Panc1 (cell line): ENCODE measurements around the gene GAB4. TPM values are rescaled to one million over a fixed set of nuclear protein-coding genes. Genes with fewer than 3 reads are reported as not detected.

Experiments
- ATAC-seq: fragments of 200-7000 bp; cut with Tn5 transposase; 2 replicates; pipeline ENCODE4 v1.9.1; 2020; ENCODE audit warnings: mild to moderate bottlenecking, moderate library complexity
- BruUV-seq: library from RNA; stranded (reverse); fragments of 400-500 nt; replicated peaks from 2 replicates; lab custom pipeline; 2021; lab: Mats Ljungman, UMichigan
- CTCF ChIA-PET: fragments of 300-600 bp; sonication (Branson Sonifier 250); formaldehyde crosslinking; loops from one replicate; lab custom pipeline; 2022; ENCODE audit warnings: antibody characterized with exemption; lab: Charles Lee
- POLR2A ChIA-PET: fragments of 300-600 bp; sonication (Branson Sonifier 250); formaldehyde crosslinking; loops from one replicate; lab custom pipeline; 2022; ENCODE audit warnings: antibody characterized with exemption; lab: Charles Lee
- DNase-seq: peaks from one replicate; pipeline ENCODE4 v3.0.0-alpha.2; 2010; ENCODE audit warnings: low read depth, low spot score
- H3K27ac ChIP-seq: 2 replicates; pipeline ENCODE4 v1.5.1; 2011; ENCODE audit warnings: mild to moderate bottlenecking, low read length, inconsistent platforms
- H3K27me3 ChIP-seq: fragments of 200-500 bp; sonication (Bioruptor generic); 2 replicates; pipeline ENCODE4 v1.6.0; 2014; ENCODE audit warnings: low read length, inconsistent platforms; ENCODE audit not compliant: control insufficient read depth, insufficient read depth
- H3K36me3 ChIP-seq: fragments of 200-500 bp; sonication (Bioruptor generic); 2 replicates; pipeline ENCODE4 v1.5.1; 2014; ENCODE audit warnings: inconsistent platforms, mild to moderate bottlenecking, low read length, moderate library complexity; ENCODE audit not compliant: control insufficient read depth, insufficient read depth
- H3K4me1 ChIP-seq: 2 replicates; pipeline ENCODE4 v1.5.1; 2011; ENCODE audit warnings: inconsistent platforms, mild to moderate bottlenecking, low read length, moderate library complexity; ENCODE audit not compliant: control insufficient read depth, insufficient read depth
- H3K4me3 ChIP-seq, 2 experiments: 2 replicates each; pipeline ENCODE4 v1.5.1; 2011 to 2012; ENCODE audit warnings: low read depth in 2 of 2, low read length in 2 of 2, mild to moderate bottlenecking in 2 of 2, inconsistent platforms in 1 of 2, moderate library complexity in 1 of 2
- H3K9me3 ChIP-seq: fragments of 200-500 bp; sonication (Bioruptor generic); 2 replicates; pipeline ENCODE4 v1.5.1; 2014; ENCODE audit warnings: low read depth, mild to moderate bottlenecking, inconsistent platforms, low read length, moderate library complexity; ENCODE audit not compliant: control insufficient read depth, insufficient read depth
- POLR2AphosphoS5 ChIP-seq: IDR thresholded peaks from 2 replicates; pipeline ENCODE4 v1.6.1; 2012; ENCODE audit warnings: mild to moderate bottlenecking, low read depth, low read length, moderate library complexity
- SIN3A ChIP-seq: IDR thresholded peaks from 2 replicates; pipeline ENCODE4 v1.6.1; 2012; ENCODE audit warnings: low read depth, mild to moderate bottlenecking, low read length, moderate library complexity, borderline replicate concordance; ENCODE audit not compliant: insufficient read depth
- TCF7L2 ChIP-seq: IDR thresholded peaks from 2 replicates; pipeline ENCODE4 v1.6.1; 2011; ENCODE audit warnings: mild to moderate bottlenecking, low read depth, low read length, inconsistent platforms
- in situ Hi-C: cut with HindIII; loops from 2 replicates; pipeline ENCODE4 v1.10.0; 2016; ENCODE audit warnings: low sequenced_read_pairs, low pct_unique_long_range_greater_than_20kb
- intact Hi-C: fragments of 100-400 bp; cut with micrococcal nuclease; formaldehyde crosslinking; loops from one replicate; pipeline ENCODE4 v1.10.0; 2022; ENCODE audit not compliant: unreplicated experiment
- total RNA-seq: library from RNA; stranded (reverse); gene quantifications from one replicate; pipeline ENCODE4 v1.2.1, GENCODE V29; 2021; ENCODE audit not compliant: unreplicated experiment
- TF ChIP-seq, protein P1 (sequence below): fragments of 450-650 bp; IDR thresholded peaks from 2 replicates; pipeline ENCODE4 v1.5.1; 2017; ENCODE audit warnings: mild to moderate bottlenecking
- TF ChIP-seq, protein P2 (sequence below), 2 experiments: IDR thresholded peaks; 2 replicates each; pipeline ENCODE4 v1.6.1; 2011 to 2012; ENCODE audit warnings: low read depth in 2 of 2, control low read depth in 1 of 2, low read length in 1 of 2, mild to moderate bottlenecking in 1 of 2, moderate library complexity in 1 of 2; ENCODE audit not compliant: insufficient read depth in 1 of 2

The GAB4 gene
- total RNA-seq, 1 experiment from 2014 or later = not detected

DNA sequence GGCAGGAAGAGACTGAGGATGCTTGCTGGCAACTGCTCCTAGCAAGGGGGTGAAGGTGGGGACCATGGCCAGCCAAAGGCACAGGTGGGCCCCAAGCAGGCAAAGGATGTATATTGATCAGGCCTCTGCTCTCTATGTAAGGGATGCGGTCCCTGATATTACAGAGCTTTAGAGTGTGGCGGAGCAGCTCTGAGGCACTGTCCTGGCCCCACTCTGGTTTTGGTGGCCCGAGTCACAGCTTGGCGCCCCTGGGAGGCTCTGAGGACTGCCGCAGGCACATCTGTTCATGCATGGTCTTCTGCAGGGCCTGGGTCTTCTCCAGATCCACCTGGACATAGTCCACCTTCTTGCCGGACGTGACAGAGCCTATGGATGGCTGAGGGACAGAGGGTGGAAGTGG, 45.5 kb downstream of the GAB4 start:
- no peaks in the 10 kb centered on the region for H3K4me1 ChIP-seq
- in situ Hi-C loops (no loop called here), intact Hi-C loops (no loop called here)
- no peak overlapping the region for H3K4me3 ChIP-seq
- ATAC-seq (no peak), DNase-seq (no peak)
- H3K27me3 ChIP-seq = no peaks in the 10 kb centered on the region
- BruUV-seq = no TSS peak
- POLR2A ChIA-PET = no interaction called here
- TF ChIP-seq, protein P1, sequence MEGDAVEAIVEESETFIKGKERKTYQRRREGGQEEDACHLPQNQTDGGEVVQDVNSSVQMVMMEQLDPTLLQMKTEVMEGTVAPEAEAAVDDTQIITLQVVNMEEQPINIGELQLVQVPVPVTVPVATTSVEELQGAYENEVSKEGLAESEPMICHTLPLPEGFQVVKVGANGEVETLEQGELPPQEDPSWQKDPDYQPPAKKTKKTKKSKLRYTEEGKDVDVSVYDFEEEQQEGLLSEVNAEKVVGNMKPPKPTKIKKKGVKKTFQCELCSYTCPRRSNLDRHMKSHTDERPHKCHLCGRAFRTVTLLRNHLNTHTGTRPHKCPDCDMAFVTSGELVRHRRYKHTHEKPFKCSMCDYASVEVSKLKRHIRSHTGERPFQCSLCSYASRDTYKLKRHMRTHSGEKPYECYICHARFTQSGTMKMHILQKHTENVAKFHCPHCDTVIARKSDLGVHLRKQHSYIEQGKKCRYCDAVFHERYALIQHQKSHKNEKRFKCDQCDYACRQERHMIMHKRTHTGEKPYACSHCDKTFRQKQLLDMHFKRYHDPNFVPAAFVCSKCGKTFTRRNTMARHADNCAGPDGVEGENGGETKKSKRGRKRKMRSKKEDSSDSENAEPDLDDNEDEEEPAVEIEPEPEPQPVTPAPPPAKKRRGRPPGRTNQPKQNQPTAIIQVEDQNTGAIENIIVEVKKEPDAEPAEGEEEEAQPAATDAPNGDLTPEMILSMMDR = no peak
- TF ChIP-seq TCF7L2 = no peak
- TF ChIP-seq, protein P2, sequence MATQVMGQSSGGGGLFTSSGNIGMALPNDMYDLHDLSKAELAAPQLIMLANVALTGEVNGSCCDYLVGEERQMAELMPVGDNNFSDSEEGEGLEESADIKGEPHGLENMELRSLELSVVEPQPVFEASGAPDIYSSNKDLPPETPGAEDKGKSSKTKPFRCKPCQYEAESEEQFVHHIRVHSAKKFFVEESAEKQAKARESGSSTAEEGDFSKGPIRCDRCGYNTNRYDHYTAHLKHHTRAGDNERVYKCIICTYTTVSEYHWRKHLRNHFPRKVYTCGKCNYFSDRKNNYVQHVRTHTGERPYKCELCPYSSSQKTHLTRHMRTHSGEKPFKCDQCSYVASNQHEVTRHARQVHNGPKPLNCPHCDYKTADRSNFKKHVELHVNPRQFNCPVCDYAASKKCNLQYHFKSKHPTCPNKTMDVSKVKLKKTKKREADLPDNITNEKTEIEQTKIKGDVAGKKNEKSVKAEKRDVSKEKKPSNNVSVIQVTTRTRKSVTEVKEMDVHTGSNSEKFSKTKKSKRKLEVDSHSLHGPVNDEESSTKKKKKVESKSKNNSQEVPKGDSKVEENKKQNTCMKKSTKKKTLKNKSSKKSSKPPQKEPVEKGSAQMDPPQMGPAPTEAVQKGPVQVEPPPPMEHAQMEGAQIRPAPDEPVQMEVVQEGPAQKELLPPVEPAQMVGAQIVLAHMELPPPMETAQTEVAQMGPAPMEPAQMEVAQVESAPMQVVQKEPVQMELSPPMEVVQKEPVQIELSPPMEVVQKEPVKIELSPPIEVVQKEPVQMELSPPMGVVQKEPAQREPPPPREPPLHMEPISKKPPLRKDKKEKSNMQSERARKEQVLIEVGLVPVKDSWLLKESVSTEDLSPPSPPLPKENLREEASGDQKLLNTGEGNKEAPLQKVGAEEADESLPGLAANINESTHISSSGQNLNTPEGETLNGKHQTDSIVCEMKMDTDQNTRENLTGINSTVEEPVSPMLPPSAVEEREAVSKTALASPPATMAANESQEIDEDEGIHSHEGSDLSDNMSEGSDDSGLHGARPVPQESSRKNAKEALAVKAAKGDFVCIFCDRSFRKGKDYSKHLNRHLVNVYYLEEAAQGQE (IDR thresholded peaks at IDR 0.05; ENCODE audit: insufficient read depth in 1 of 2, low read depth in 2 of 2, low read length in 1 of 2) = no peak
- TF ChIP-seq POLR2AphosphoS5 = no peak
- TF ChIP-seq SIN3A = no peak
- H3K27ac ChIP-seq = no peak overlapping the region
- CTCF ChIA-PET = no interaction called here
- no peaks in the 10 kb centered on the region for H3K9me3 ChIP-seq
- no peaks in the 10 kb centered on the region for H3K36me3 ChIP-seq

DNA sequence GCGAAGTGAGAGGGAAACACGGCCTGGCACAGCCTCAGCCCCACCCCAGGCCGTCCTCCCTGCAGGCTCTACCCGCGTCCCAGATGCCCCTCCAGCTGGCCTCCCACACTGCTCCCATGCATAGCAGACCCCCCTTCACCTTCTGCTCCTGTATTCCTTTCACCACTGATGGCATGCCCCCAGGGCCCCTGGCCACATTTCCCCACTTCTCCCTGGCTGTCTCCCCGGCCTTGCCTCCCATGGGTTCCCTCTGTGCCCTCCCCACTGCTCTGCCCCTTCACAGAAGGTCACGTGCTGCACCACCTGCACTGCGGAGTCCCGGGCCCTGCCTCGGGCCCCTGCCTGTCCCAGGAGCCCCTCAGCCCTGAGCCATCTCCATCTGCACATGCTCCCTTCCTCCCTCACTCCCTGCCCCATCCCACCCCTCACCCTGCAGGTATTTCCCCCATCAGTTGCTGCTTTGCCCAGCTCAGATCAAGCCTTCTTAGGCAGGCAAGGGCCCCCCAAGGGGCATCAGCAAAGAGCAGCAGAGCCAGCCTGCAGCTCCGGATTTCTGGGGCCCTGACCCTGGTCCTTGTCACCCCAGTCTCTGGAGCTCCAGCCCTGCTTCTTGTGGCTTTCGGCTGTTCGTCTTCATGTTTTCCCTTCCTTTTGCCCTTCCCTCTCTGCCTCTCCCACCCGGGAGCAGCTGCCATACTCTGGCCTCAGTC, 46.4 kb downstream of the GAB4 start:
- H3K36me3 ChIP-seq = no peaks in the 10 kb centered on the region
- TF ChIP-seq, protein P1 = no peak
- TF ChIP-seq, protein P2 (IDR thresholded peaks at IDR 0.05; ENCODE audit: insufficient read depth in 1 of 2, low read depth in 2 of 2, low read length in 1 of 2) = no peak
- TF ChIP-seq TCF7L2 (no peak), SIN3A (no peak), POLR2AphosphoS5 (no peak)
- H3K4me3 ChIP-seq = no peak overlapping the region
- DNase-seq = no peak
- no peaks in the 10 kb centered on the region for H3K9me3 ChIP-seq
- H3K4me1 ChIP-seq = no peaks in the 10 kb centered on the region
- H3K27me3 ChIP-seq = no peaks in the 10 kb centered on the region
- ChIA-PET CTCF (no interaction called here), POLR2A (no interaction called here)
- H3K27ac ChIP-seq = no peak overlapping the region
- in situ Hi-C loops (no loop called here), intact Hi-C loops (no loop called here)
- ATAC-seq = no peak
- no TSS peak for BruUV-seq
